DOHH2 (cell line): Measurements from ENCODE around the gene ODAD3.
A peak's percentile ranks its signal among the peaks of the same experiment; 100 is the strongest.

Experiments used
- H3F3A ChIP-seq: fragments of 200-600 bp; sonication (generic), shearing (Covaris generic); 2 replicates; pipeline ENCODE4 v1.6.0; 2016; ENCODE audit warnings: antibody characterized with exemption, mild to moderate bottlenecking; ENCODE audit not compliant: control insufficient read depth, insufficient read depth
- H3K27ac ChIP-seq: fragments of 200-600 bp; sonication (generic); 2 replicates; pipeline ENCODE4 v1.5.1; 2014; ENCODE audit warnings: low read depth, mild to moderate bottlenecking, low read length, moderate library complexity
- H3K27me3 ChIP-seq: fragments of 200-600 bp; sonication (generic); 2 replicates; pipeline ENCODE4 v1.6.1; 2014; ENCODE audit warnings: mild to moderate bottlenecking, low read length, mixed read lengths; ENCODE audit not compliant: control insufficient read depth
- H3K36me3 ChIP-seq: fragments of 200-600 bp; sonication (generic); 2 replicates; pipeline ENCODE4 v1.6.1; 2014; ENCODE audit warnings: mild to moderate bottlenecking, low read length, moderate library complexity, mixed read lengths; ENCODE audit not compliant: control insufficient read depth
- H3K4me1 ChIP-seq: fragments of 200-600 bp; sonication (generic); 2 replicates; pipeline ENCODE4 v1.6.1; 2014; ENCODE audit warnings: mild to moderate bottlenecking, low read length, mixed read lengths; ENCODE audit not compliant: control insufficient read depth
- H3K4me2 ChIP-seq: fragments of 200-600 bp; sonication (generic); 2 replicates; pipeline ENCODE4 v1.6.0; 2014; ENCODE audit warnings: mild to moderate bottlenecking, low read length, moderate library complexity
- H3K4me3 ChIP-seq: fragments of 200-600 bp; sonication (generic); 2 replicates; pipeline ENCODE4 v1.5.1; 2014; ENCODE audit warnings: mild to moderate bottlenecking, low read length, mixed read lengths
- H3K79me2 ChIP-seq: fragments of 200-600 bp; sonication (generic); 2 replicates; pipeline ENCODE4 v1.6.1; 2014; ENCODE audit warnings: mild to moderate bottlenecking, low read length, mixed read lengths; ENCODE audit not compliant: control insufficient read depth
- H3K9me2 ChIP-seq: fragments of 200-600 bp; sonication (generic); replicated peaks from 2 replicates; pipeline ENCODE4 v1.6.1; 2014; ENCODE audit warnings: mild to moderate bottlenecking, low read length, mixed read lengths; ENCODE audit not compliant: control insufficient read depth
- H3K9me3 ChIP-seq: fragments of 200-600 bp; sonication (generic); 2 replicates; pipeline ENCODE4 v1.6.1; 2014; ENCODE audit warnings: antibody characterized with exemption, low read length, mixed read lengths; ENCODE audit not compliant: control insufficient read depth, insufficient read depth
- H4K20me1 ChIP-seq: fragments of 200-600 bp; sonication (generic); 2 replicates; pipeline ENCODE4 v1.6.0; 2014; ENCODE audit warnings: low read depth, mild to moderate bottlenecking, antibody characterized with exemption, low read length, moderate library complexity; ENCODE audit not compliant: control insufficient read depth, insufficient read depth
- EZH2phosphoT487 ChIP-seq: fragments of 200-600 bp; sonication (generic); IDR thresholded peaks from 2 replicates; pipeline ENCODE4 v1.6.1; 2017; ENCODE audit warnings: borderline replicate concordance, mild to moderate bottlenecking, antibody characterized with exemption, low read length, moderate library complexity, mixed read lengths
- TF ChIP-seq, protein P1 (sequence below): fragments of 200-600 bp; sonication (generic); IDR thresholded peaks from one replicate; pipeline ENCODE4 v1.5.1; 2014; ENCODE audit warnings: antibody characterized with exemption, mild to moderate bottlenecking, low read depth, low read length; ENCODE audit not compliant: poor library complexity, severe bottlenecking

The ODAD3 gene

DNA sequence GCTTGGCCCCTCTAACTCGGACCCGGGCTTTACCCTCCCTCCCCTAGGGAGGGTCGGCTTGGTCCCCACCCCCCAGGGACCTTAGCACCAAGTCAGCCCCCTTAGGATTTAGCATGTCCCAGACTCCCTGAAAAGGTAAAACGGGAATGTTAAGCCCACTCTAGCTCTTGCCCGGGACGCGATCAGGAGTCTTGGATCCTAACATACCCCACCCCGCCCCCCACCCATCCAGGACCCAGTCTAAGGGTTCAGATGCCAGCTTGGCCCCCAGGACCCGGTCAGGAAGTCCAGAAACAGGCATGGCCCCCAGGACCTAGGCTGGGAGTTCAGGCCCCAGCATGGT is 51.2 kb downstream of the ODAD3 start:
- Histone ChIP-seq H3K79me2 (peaks cover 18% of the 10 kb centered on the region), H3F3A (0 out of 2 replicates have a peak, but pooled peaks cover 5% of the 10 kb centered on the region), H3K4me1 (peaks cover 57% of the 10 kb centered on the region), H3K4me2 (peak overlapping the region; percentile 70), H3K27me3 (peaks cover 6% of the 10 kb centered on the region; the same call in 1 of the 2 replicates), H3K9me2 (no peaks in the 10 kb centered on the region), H3K27ac (no peak overlapping the region), H4K20me1 (no peaks in the 10 kb centered on the region), H3K36me3 (peaks cover 6% of the 10 kb centered on the region), H3K4me3 (peak overlapping the region; percentile 65), H3K9me3 (no peaks in the 10 kb centered on the region)
- no peak for TF ChIP-seq EZH2phosphoT487
- TF ChIP-seq, protein P1, sequence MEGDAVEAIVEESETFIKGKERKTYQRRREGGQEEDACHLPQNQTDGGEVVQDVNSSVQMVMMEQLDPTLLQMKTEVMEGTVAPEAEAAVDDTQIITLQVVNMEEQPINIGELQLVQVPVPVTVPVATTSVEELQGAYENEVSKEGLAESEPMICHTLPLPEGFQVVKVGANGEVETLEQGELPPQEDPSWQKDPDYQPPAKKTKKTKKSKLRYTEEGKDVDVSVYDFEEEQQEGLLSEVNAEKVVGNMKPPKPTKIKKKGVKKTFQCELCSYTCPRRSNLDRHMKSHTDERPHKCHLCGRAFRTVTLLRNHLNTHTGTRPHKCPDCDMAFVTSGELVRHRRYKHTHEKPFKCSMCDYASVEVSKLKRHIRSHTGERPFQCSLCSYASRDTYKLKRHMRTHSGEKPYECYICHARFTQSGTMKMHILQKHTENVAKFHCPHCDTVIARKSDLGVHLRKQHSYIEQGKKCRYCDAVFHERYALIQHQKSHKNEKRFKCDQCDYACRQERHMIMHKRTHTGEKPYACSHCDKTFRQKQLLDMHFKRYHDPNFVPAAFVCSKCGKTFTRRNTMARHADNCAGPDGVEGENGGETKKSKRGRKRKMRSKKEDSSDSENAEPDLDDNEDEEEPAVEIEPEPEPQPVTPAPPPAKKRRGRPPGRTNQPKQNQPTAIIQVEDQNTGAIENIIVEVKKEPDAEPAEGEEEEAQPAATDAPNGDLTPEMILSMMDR = no peak

DNA sequence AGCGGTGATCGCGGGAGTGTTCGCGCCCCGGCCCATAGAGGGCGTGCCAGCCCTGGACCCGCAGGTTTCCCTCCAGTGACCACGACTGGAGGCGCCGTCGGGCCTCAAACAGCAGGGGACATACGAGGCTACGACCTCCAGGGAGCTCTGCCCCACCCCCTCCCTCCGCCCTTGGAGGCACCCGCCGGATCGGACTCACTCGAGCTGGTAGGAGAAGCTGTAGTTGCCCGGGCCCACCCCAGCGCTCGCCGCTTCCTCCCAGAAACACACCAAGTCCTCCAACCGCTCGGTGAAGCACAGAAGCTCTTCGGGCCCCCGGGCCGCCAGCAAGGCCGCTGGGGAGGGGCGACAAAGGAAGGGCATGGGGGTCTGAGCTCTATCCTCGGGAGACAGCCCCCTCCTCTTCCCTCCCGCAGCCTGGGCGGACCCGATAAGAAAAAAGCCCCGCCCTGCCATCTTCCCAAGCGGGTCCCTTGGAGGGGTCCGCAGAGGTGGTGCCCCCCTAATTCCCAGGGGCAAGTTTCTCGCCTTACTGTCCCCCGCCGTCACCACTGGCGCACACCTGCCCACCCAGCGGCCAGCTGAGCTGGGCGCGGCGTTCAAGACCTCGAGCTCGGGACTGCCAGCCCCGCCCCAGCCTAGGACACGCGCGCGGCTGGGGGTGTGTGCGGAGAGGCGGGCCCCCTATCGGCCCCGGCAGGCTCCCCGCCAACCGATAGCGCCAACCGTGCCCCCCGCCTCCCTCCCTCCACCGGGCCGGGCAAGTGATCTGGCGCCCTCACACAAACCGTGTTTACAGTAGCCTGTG is 51.8 kb downstream of the ODAD3 start:
- H3K4me3 ChIP-seq = peak overlapping the region; percentile 65

DNA sequence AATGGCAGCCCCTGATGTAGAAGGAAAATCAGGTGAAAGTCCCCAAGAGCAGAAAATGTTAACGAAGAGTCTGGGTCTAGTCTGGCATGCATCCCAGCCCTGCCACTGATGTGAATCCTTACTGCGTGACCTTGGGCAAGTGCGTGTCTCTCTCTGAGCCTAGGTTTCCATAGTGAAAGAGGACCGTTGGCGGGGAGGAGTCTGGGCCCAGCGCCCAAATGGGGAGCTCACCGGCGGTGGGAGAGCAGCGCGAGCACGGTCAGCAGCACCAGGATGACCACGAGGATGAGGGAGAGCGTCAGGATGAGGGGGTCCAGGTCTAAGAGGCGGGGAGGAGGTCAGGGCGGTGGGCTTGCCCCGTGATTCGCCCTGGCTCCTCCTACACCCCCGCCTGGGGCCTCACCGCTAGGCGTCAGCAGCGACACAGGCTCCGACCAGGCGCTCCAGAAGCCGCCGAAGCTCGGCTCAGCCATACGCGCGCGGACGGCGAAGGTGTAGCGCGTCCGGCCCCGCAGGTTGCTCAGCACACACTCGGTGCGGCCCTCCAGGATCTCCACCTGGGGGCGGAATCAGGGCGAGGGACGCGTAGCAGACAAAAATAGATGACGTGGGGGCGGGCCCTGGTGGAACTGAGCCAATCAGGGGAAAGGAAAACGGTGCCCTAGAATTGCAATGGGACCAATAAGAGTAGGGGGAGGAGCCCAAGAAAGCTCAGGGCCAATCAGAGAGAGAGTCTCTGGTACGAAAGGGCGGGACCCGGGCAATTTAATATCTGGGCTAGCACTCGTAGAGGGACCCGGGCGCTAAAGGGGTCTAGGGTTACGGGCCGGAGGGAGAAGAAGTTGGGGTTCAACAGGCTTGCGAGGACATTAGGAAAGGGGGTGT is 54.0 kb downstream of the ODAD3 start:
- peak overlapping the region; percentile 96 for H3K4me3 ChIP-seq
- TF ChIP-seq, protein P1 = peak; percentile 91
- TF ChIP-seq EZH2phosphoT487 = no peak
- peak overlapping the region; percentile 89 for H3K27ac ChIP-seq
- peaks cover 69% of the 10 kb centered on the region for H3K4me1 ChIP-seq
- no peaks in the 10 kb centered on the region for H3K9me3 ChIP-seq
- peaks cover 6% of the 10 kb centered on the region; the same call in 1 of the 2 replicates for H3K27me3 ChIP-seq
- peaks cover 19% of the 10 kb centered on the region for H3F3A ChIP-seq
- H3K36me3 ChIP-seq = peaks cover 29% of the 10 kb centered on the region
- H3K9me2 ChIP-seq = no peaks in the 10 kb centered on the region
- peaks cover 44% of the 10 kb centered on the region for H3K79me2 ChIP-seq
- peak overlapping the region; percentile 95 for H3K4me2 ChIP-seq
- no peaks in the 10 kb centered on the region for H4K20me1 ChIP-seq

More for the DNA sequence above, 51.8 kb downstream of the ODAD3 start:
- Histone ChIP-seq H3K9me3 (no peaks in the 10 kb centered on the region), H3K9me2 (no peaks in the 10 kb centered on the region), H3K4me2 (peak overlapping the region; percentile 70), H3F3A (0 out of 2 replicates have a peak, but pooled peaks cover 9% of the 10 kb centered on the region), H3K4me1 (peaks cover 62% of the 10 kb centered on the region), H3K36me3 (peaks cover 12% of the 10 kb centered on the region), H3K79me2 (peaks cover 23% of the 10 kb centered on the region), H3K27me3 (peaks cover 6% of the 10 kb centered on the region; the same call in 1 of the 2 replicates), H3K27ac (no peak overlapping the region), H4K20me1 (no peaks in the 10 kb centered on the region)
- no peak for TF ChIP-seq EZH2phosphoT487
- TF ChIP-seq, protein P1 = peak; percentile 82
